GM04504 (cell line): ENCODE data around the gene RAI14.
A peak's percentile ranks its signal among the peaks of the same experiment; 100 is the strongest.

Experiments
- DNase-seq: peaks from one replicate; pipeline ENCODE4 v3.0.0-alpha.2; 2012; ENCODE audit warnings: low read depth

The RAI14 gene

DNA sequence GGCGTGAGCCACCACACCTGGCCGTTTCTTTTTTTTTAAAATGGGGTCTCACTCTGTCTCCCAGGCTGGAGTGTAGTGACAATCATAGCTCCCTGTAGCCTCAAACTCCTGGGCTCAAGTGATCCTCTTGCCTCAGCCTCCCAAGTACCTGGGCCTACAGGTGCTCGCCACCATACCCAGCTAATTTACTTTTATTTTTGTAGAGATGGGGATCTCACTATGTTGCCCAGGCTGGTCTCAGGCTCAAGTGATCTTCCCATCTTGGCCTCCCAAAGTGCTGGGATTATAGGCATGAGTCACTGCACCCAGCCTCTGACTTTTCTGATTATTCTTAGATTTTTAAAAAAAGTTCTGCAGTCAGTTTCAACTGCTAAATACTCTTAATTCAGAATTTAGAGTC, 21.3 kb downstream of the RAI14 start:
- DNase-seq: no peak

DNA sequence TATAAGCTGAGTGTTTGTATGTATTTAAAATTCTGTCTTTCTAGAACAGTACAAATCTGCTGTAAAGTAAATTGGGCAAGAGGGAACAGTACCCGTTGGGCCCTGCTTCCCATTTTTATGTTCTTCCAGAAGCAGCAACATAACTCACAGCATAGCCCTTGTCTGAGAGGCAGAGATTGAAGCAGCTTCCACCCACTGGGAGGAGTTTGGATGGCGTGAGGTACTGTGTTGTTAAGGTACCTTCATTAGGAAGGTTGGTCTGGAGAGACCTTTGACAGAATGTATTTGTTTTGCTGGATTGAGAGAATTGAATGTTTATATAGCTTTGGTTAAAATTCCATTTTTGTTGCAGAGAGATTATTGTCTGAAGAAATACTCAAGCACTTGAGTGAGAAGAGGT, 24.8 kb downstream of the RAI14 start:
- DNase-seq: no peak

DNA sequence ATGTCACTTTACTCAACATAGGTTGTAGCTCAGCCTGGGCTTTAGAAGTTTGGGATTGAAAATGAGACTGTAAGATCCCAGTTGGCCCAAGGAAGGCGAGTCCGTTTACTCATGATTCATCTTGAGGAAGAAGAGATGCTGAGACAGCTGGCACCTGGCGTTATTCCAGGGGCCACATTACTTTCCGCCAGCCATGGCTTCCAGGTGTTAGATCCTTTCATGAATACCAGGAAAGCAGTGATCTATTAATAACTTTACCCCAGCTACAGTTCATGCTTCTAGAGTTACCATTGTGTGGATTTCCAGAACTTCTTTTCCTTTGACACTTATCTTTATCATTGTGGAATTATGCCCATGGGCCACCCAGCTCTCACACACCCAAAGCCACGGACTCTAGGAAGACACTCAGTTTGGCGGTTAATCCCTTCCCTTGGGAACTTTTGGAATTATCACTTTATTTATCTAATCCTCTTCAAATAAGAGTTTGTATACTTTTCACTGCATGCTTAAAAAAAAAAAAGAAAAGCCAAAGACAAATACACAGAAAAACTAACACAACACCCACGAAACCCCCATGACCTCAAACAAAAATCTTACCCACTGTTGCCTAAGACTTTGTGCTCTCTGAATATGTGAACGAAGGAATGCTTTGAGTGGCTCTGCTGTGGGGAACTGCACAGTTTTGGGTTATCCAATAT, 26.9 kb downstream of the RAI14 start:
- no peak for DNase-seq

DNA sequence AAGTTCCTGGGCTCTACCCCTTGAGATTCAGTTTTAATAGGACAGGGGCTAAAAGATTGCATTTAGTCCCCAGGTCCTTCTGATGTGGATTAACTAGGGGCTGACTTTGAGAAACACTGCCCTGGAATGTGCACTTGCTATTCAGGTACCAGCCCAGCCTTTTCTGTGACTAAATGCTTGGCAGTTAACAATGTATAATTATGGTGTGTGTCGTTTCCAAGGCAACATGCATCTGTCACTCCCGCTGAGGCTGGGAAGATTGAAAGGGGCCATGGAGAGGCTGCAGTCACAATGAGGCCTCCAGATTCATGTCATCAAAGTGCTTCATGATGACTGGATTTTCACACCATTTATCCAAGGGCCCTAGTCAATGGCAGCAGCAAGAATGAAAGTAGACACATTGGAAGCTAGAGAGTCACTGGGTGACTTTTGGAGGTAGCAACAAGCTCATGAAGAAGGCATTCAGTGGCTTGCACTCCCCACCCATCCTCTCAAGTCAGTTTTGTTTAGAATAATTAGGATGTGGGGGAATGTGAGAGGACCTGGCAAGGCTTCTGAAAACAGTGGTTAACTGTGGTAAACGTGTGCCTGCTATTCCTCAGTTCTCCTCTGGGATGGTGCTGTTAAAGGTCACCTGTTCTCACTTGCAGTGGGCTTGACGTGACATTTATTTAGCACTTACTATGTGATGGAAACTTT, 28.3 kb downstream of the RAI14 start:
- DNase-seq: peak; percentile 43

DNA sequence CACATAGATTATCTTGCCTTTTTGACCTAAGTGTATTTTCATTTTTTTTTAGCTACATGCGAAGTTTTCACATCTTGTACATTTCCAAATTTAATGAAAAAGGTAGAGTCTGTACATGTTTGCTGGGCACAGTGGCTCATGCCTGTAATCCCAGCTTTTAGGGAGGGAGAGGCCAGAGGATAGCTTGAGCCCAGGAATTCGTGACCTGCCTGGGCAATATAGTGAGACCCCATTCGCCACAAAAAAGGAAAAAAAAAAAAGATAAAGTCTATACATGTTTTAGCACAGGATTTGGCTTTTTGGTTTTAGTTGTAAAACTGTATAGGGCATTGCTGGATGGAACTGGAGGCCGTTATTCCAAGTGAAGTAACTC, 28.8 kb downstream of the RAI14 start:
- no peak for DNase-seq

GRCh38 chr5:34685485-34686165, 29.5 kb downstream of the RAI14 start:
- DNase-seq: no peak

DNA sequence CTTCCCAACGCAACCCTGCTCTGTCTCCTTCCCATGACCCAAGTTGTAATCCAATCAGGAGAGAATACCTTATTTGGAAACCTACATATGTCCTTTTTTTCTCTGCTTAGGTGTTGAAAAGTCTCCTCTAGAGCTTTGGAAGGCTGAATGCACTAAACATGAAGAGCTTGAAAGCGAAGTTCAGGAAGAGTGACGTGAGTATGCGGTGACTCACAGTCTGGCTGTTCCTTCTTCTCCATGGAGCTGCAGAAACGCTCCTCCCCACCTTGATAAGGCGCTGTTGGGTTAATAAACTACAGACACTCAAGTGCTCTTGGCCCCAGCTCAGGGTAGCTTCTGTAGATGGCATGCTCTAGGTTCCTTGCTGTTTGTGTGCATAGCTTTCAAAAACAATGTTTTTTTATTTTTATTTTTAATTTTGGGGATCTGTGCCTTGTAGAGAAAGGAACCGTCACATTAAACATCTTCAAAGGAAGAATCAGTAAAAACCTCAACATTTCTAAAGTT, 30.7 kb downstream of the RAI14 start:
- DNase-seq: peak; percentile 74

GRCh38 chr5:34687269-34688011, 31.3 kb downstream of the RAI14 start:
- no peak for DNase-seq

- DNase-seq: no peak
These were observed 32.1 kb downstream of the RAI14 start for GRCh38 chr5:34688015-34688810.

DNA sequence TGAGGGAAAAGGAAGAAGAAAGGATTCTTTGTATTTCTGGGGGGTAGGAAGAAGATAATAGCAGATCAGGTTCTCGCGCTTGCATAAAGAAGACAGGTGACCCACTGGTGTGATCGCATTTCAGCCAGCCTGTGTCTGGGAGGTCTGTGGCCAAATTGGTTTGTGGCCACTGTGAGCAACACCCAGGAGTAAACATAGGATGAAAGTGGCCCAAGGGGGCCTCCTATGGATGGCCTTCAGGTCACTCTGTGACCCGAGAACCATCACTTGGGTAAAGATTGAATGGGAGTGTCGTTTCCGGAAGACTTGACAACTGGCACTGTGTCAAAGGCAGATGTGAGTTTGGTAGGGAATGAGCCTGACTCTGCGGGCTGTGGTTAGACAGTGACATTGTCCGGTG, 34.2 kb downstream of the RAI14 start:
- no peak for DNase-seq

DNA sequence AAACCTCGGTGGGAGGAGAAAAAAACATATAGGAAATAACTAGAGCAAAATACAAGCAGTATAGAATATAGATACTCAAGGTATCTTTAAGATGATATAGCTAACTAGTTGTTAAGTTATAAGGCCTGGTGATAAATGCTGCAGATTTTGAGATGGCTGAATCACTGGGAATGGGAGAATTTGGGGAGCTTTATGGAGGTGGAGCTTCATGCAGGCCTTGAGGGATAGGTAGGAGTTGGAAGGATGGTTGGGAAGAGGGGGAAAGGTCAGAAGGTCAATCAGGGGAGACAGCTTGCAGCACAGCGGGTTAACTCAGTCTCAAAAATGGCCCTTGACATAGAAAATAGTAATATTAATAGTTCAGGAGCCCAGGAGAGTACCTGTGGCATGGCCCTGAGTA, 34.8 kb downstream of the RAI14 start:
- no peak for DNase-seq

DNA sequence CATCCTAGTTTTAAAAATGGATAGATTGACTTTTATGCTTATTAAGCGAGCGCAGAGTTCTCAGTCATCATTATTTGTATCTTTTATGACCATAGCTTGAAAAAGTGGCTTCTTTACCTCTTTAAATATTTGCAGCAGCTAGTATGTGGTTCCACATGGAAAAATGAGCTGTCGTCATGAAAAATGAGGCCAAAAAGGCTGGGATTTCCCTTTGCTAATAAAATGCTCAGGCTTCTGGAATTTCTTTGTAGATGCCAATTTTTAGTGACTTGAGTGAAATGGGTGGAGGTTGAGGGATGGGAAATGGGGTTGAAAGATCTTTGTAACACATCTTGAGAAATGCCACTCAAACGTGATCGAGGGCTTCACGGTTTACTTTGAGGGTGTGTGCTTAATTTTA, 35.2 kb downstream of the RAI14 start:
- DNase-seq: no peak

DNA sequence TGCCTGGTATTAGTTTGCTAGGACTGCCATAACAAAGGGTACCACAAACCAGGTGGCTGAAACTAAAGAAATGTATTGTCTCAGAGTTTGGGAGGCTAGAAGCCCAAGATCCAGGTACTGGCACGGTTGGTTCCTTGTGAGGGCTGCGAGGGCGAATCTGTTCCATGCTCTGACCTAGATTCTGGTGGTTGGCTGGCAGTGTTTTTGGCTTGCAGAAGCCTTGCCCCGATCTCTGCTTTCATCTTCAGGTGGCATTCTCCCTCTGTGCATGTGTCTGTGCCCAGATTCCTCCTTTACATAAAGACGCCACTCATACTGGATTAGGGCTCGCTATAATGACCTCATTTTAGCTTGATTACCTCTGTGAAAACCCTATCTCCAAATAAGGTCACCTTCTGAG, 36.7 kb downstream of the RAI14 start:
- no peak for DNase-seq

GRCh38 chr5:34694012-34694411, 37.9 kb downstream of the RAI14 start:
- DNase-seq: no peak

- DNase-seq: no peak
These were observed 38.6 kb downstream of the RAI14 start for GRCh38 chr5:34694685-34695084.

GRCh38 chr5:34695275-34696027, 39.3 kb downstream of the RAI14 start:
- DNase-seq: no peak

DNA sequence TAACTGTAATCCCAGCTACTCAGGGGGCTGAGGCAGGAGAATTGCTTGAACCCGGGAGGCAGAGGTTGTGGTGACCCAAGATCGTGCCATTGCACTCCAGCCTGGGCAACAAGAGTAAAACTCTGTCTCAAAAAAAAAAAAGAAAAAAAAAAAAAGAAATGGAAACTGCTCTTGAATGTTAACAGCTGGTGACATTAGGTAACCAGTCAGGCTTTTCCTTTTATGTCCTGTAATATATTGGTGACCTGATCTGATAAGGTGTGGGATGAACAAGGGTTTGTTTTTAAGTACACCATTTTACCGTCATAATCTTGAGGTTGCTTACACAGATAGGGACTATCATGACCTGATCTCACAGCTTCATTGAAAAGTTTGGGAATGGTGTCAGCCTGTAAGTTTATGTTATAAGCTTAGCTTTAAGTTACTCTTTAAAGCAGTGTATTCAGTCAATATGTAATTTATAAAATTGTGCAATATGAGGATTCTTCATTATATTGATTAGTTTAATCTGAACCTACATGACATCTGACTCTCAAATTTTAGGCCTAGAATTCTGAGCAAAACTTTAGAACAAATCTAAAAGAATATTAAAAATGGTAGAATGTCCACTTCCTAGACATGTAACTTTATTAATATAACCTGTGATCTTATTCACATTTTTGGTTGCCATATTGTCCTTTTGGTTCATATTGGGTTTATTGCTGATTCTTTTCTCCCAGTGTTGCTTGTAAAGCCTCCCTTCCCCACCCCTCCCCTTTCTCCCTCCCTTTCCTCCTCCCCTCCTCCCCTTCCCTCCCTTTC, 41.4 kb downstream of the RAI14 start:
- no peak for DNase-seq

DNA sequence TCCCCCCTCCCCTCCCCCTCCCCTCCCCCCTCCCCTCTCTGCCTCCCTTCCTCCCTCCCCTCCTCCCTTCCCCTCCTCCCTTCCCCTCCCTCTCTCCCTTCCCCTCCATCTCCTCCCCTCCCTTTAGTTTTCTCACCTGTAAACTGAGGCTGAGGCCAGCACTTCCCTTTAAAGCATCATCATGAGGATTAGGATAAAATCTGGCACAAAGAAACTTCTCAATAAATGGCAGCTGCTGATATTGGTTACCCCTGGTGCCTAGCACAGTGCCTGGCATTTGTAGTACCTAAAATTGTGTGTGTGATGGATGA, 41.9 kb downstream of the RAI14 start:
- DNase-seq: no peak

GRCh38 chr5:34698754-34699153, 42.6 kb downstream of the RAI14 start:
- no peak for DNase-seq
